Measurements from ENCODE around the gene WARS2. TPM values are rescaled to one million over a fixed set of nuclear protein-coding genes. Genes with fewer than 3 reads are reported as not detected.

WARS2 gene
- total RNA-seq, 1 donor: 23.9 TPM

Small RNAs within 50 kb of the gene (small RNA-seq; reads per million reads assigned to genes)
- gene AL139420.2: not detected

Other genes with a start within 250 kb of the WARS2 start
- 38.0 and 44.5 TPM in 2 replicates for gene TBX15, start 152.3 kb downstream of the WARS2 start, total RNA-seq
- not detected in 2 replicates for gene HAO2, start 228.1 kb upstream of the WARS2 start, total RNA-seq

All from osteoblast (primary cell).